HepG2 (cell line): ENCODE data around the gene ANTXR1. TPM values are rescaled to one million over a fixed set of nuclear protein-coding genes. Genes with fewer than 3 reads are reported as not detected.

ENCODE experiments used
- ARHGAP35 ChIP-seq: sonication (generic); formaldehyde crosslinking; IDR thresholded peaks from 2 replicates; pipeline ENCODE4 v1.9.0; 2022; ENCODE audit warnings: mild to moderate bottlenecking, inconsistent platforms, moderate library complexity, missing genetic modification reagents, borderline replicate concordance
- ATAD3A ChIP-seq: sonication (generic); formaldehyde crosslinking; IDR thresholded peaks from 2 replicates; pipeline ENCODE4 v1.4.0; 2020; ENCODE audit warnings: missing genetic modification reagents
- BCL6 ChIP-seq: IDR thresholded peaks from 2 replicates; pipeline ENCODE4 v1.6.1; 2016; ENCODE audit warnings: missing genetic modification reagents, missing compliant biosample characterization
- BHLHE40 ChIP-seq: IDR thresholded peaks from 2 replicates; pipeline ENCODE4 v1.6.1; 2011; ENCODE audit warnings: low read length, improper control_type of control experiment
- FOSL2 ChIP-seq: sonication (generic); formaldehyde crosslinking; IDR thresholded peaks from 2 replicates; pipeline ENCODE4 v1.4.0; 2020; ENCODE audit warnings: missing genetic modification reagents
- FOXJ3 ChIP-seq: sonication (generic); formaldehyde crosslinking; IDR thresholded peaks from 2 replicates; pipeline ENCODE4 v1.4.0; 2020; ENCODE audit warnings: missing genetic modification reagents, mild to moderate bottlenecking, borderline replicate concordance
- GFI1 ChIP-seq: sonication (generic); formaldehyde crosslinking; IDR thresholded peaks from 2 replicates; pipeline ENCODE4 v1.5.0; 2020; ENCODE audit warnings: missing genetic modification reagents, mild to moderate bottlenecking, borderline replicate concordance
- HNF4A ChIP-seq: sonication (generic); formaldehyde crosslinking; IDR thresholded peaks from 2 replicates; pipeline ENCODE4 v1.4.0; 2020; ENCODE audit warnings: missing genetic modification reagents
- HNRNPL ChIP-seq: fragments of 200-400 bp; formaldehyde crosslinking; IDR thresholded peaks from 2 replicates; pipeline ENCODE4 v1.6.1; 2017; ENCODE audit warnings: mild to moderate bottlenecking, low read depth, low read length
- KLF16 ChIP-seq, 2 experiments: sonication (generic) in 1 of 2; formaldehyde crosslinking in 1 of 2; IDR thresholded peaks; 2 replicates each; pipeline versions ENCODE4 v1.6.1 to v1.8.0; 2016 to 2023; ENCODE audit warnings: missing genetic modification reagents in 2 of 2, missing compliant biosample characterization in 1 of 2
- MAZ ChIP-seq, 2 experiments: sonication (generic) in 1 of 2; formaldehyde crosslinking in 1 of 2; IDR thresholded peaks; 2 replicates each; pipeline versions ENCODE4 v1.5.0 to v1.6.1; 2012 to 2020; ENCODE audit warnings: low read depth in 2 of 2, mild to moderate bottlenecking in 2 of 2, borderline replicate concordance in 1 of 2, improper control_type of control experiment in 1 of 2, low read length in 1 of 2, missing genetic modification reagents in 1 of 2, moderate library complexity in 1 of 2
- NFYB ChIP-seq: sonication (generic); formaldehyde crosslinking; IDR thresholded peaks from 2 replicates; pipeline ENCODE4 v1.4.0; 2020; ENCODE audit warnings: missing genetic modification reagents
- SMC3 ChIP-seq: IDR thresholded peaks from 2 replicates; pipeline ENCODE4 v1.6.1; 2011; ENCODE audit warnings: low read length, improper control_type of control experiment
- SOX6 ChIP-seq, 2 experiments: fragments of 450-650 bp in 1 of 2; sonication (generic) in 1 of 2; formaldehyde crosslinking in 1 of 2; IDR thresholded peaks; 2 replicates each; pipeline versions ENCODE4 v1.4.0 to v1.6.1; 2017 to 2020; ENCODE audit warnings: antibody characterized with exemption in 1 of 2, mild to moderate bottlenecking in 1 of 2, missing genetic modification reagents in 1 of 2
- TARDBP ChIP-seq: sonication (generic); formaldehyde crosslinking; IDR thresholded peaks from 2 replicates; pipeline ENCODE4 v1.8.0; 2022; ENCODE audit warnings: mild to moderate bottlenecking, missing genetic modification reagents
- ZFP36L1 ChIP-seq: sonication (generic); formaldehyde crosslinking; IDR thresholded peaks from 2 replicates; pipeline ENCODE4 v1.8.0; 2022; ENCODE audit warnings: mild to moderate bottlenecking, missing genetic modification reagents, moderate library complexity
- ZFX ChIP-seq: sonication (generic); formaldehyde crosslinking; IDR thresholded peaks from 2 replicates; pipeline ENCODE4 v1.4.0; 2020; ENCODE audit warnings: mild to moderate bottlenecking, low read depth, missing genetic modification reagents, moderate library complexity
- ZNF10 ChIP-seq: sonication (generic); formaldehyde crosslinking; IDR thresholded peaks from 2 replicates; pipeline ENCODE4 v1.4.0; 2020; ENCODE audit warnings: mild to moderate bottlenecking, low read depth, missing genetic modification reagents, borderline replicate concordance
- ZNF101 ChIP-seq: sonication (generic); formaldehyde crosslinking; IDR thresholded peaks from 2 replicates; pipeline ENCODE4 v1.4.0; 2020; ENCODE audit warnings: mild to moderate bottlenecking, low read depth, missing genetic modification reagents, borderline replicate concordance
- ZNF496 ChIP-seq: sonication (generic); formaldehyde crosslinking; IDR thresholded peaks from 2 replicates; pipeline ENCODE4 v1.8.1; 2023; ENCODE audit warnings: mild to moderate bottlenecking, moderate library complexity, missing genetic modification reagents; ENCODE audit not compliant: insufficient replicate concordance
- ZNF550 ChIP-seq: sonication (generic); formaldehyde crosslinking; IDR thresholded peaks from 2 replicates; pipeline ENCODE4 v1.4.0; 2020; ENCODE audit warnings: mild to moderate bottlenecking, missing genetic modification reagents, borderline replicate concordance
- ZNF598 ChIP-seq: sonication (generic); formaldehyde crosslinking; IDR thresholded peaks from 2 replicates; pipeline ENCODE4 v1.5.1; 2020; ENCODE audit warnings: mild to moderate bottlenecking, missing genetic modification reagents, borderline replicate concordance
- ZNF605 ChIP-seq: sonication (generic); formaldehyde crosslinking; IDR thresholded peaks from 2 replicates; pipeline ENCODE4 v1.8.0; 2022; ENCODE audit warnings: mild to moderate bottlenecking, missing genetic modification reagents
- ZNF709 ChIP-seq: sonication (generic); formaldehyde crosslinking; IDR thresholded peaks from 2 replicates; pipeline ENCODE4 v1.5.0; 2020; ENCODE audit warnings: mild to moderate bottlenecking, missing genetic modification reagents
- ZNF772 ChIP-seq: sonication (generic); formaldehyde crosslinking; IDR thresholded peaks from 2 replicates; pipeline ENCODE4 v1.5.0; 2020; ENCODE audit warnings: mild to moderate bottlenecking, missing genetic modification reagents
- ZSCAN21 ChIP-seq: sonication (generic); formaldehyde crosslinking; IDR thresholded peaks from 2 replicates; pipeline ENCODE4 v1.8.0; 2022; ENCODE audit warnings: mild to moderate bottlenecking, missing genetic modification reagents, moderate library complexity, borderline replicate concordance
- polyA plus RNA-seq, 8 experiments: library from polyadenylated mRNA; depleted of rRNA in 3 of 8; stranded (reverse) in 7 of 8; unstranded in 1 of 8; fragments of >200 nt; fragmentation: Illumina TruSeq in 4 of 8; extraction: Trizol in 4 of 8; gene quantifications; 2 replicates each; pipeline versions ENCODE4 v1.2.1 to v1.2.3, GENCODE V29; 2011 to 2016; ENCODE audit warnings: low read depth in 4 of 8, missing spikeins in 1 of 8, mixed read lengths in 1 of 8; ENCODE audit not compliant: insufficient read depth in 1 of 8
- total RNA-seq, 5 experiments: library from RNA; depleted of rRNA; stranded (reverse); fragments of >200 nt; fragmentation: Illumina TruSeq; extraction: Trizol; gene quantifications; 2 replicates each; pipeline ENCODE4 v1.2.3, GENCODE V29; 2016; ENCODE audit warnings: low read depth in 1 of 5
- TF ChIP-seq, protein P1 (sequence below), 2 experiments: sonication (generic) in 1 of 2; formaldehyde crosslinking in 1 of 2; IDR thresholded peaks; 2 replicates each; pipeline versions ENCODE4 v1.4.0 to v1.6.1; 2016 to 2020; ENCODE audit warnings: borderline replicate concordance in 1 of 2, low read depth in 1 of 2, mild to moderate bottlenecking in 1 of 2, missing genetic modification reagents in 1 of 2

The ANTXR1 gene
- total and polyA plus RNA-seq, 2 of the 13 experiments (the other 11 are each of a cell fraction or from before 2014, with no cell fraction given), result 4.5 to 12.7 TPM

DNA sequence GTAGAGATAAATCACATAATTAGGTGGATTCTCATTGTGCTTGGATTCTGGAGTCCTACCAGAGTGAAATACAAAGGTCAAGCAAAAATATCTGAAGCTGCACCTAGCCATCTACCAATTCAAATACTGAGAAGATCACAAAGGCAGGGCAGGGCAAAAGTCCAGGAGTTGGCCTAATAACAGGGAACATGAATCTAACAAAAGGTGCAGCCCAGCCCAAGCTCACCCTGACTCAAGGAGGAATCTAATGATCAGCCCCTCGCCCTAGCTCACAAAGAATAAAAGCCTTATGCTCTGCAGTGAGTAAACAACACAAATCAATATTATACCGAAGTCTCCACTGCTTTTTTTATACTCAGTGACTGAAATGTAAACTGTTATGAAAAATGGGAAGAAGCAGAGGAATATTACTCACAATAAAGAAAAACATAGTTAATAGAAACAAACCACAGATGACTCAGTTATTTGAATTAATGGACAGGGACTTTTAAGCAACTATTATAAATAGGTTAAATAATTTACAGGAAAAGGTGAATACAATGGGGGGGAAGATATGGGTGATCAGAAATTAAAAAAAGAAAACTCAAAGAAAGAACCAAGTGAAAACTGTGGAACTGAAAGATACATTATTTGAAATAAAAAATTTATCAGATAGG lies 49.5 kb downstream of the ANTXR1 start (continued):
- no peak for TF ChIP-seq ZNF598 (CRISPR knock-in tag)
- TF ChIP-seq FOSL2 (CRISPR knock-in tag), result peak; percentile 51
- no peak for TF ChIP-seq SOX6 (IDR thresholded peaks at IDR 0.05)
- TF ChIP-seq SOX6 (CRISPR knock-in tag; IDR thresholded peaks at IDR 0.05), result peak; percentile 89
- no peak for TF ChIP-seq ZNF605
- no peak for TF ChIP-seq ZFP36L1 (CRISPR knock-in tag)
- TF ChIP-seq ZNF10 (CRISPR knock-in tag), result no peak
- TF ChIP-seq ZFX (CRISPR knock-in tag), result no peak; the same call in 1 of the 2 replicates
- no peak for TF ChIP-seq NFYB (CRISPR knock-in tag)
- no peak for TF ChIP-seq ZNF496
- no peak for TF ChIP-seq BHLHE40
- peak; percentile 94 for TF ChIP-seq HNF4A
- TF ChIP-seq BCL6 (CRISPR knock-in tag), result peak; percentile 63
- TF ChIP-seq, protein P1, sequence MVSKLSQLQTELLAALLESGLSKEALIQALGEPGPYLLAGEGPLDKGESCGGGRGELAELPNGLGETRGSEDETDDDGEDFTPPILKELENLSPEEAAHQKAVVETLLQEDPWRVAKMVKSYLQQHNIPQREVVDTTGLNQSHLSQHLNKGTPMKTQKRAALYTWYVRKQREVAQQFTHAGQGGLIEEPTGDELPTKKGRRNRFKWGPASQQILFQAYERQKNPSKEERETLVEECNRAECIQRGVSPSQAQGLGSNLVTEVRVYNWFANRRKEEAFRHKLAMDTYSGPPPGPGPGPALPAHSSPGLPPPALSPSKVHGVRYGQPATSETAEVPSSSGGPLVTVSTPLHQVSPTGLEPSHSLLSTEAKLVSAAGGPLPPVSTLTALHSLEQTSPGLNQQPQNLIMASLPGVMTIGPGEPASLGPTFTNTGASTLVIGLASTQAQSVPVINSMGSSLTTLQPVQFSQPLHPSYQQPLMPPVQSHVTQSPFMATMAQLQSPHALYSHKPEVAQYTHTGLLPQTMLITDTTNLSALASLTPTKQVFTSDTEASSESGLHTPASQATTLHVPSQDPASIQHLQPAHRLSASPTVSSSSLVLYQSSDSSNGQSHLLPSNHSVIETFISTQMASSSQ (IDR thresholded peaks at IDR 0.05; ENCODE audit: low read depth), result no peak
- TF ChIP-seq, protein P1 (CRISPR knock-in tag; IDR thresholded peaks at IDR 0.05; ENCODE audit: borderline replicate concordance), result no peak
- no peak for TF ChIP-seq ZNF709 (CRISPR knock-in tag)
- TF ChIP-seq GFI1 (CRISPR knock-in tag), result peak; percentile 23; the same call in 1 of the 2 replicates
- TF ChIP-seq MAZ (IDR thresholded peaks at IDR 0.05; ENCODE audit: borderline replicate concordance, low read depth, low read length), result no peak
- TF ChIP-seq MAZ (CRISPR knock-in tag; IDR thresholded peaks at IDR 0.05; ENCODE audit: low read depth), result no peak
- TF ChIP-seq FOXJ3, result 0 out of 2 replicates have a peak, but pooled peaks have one; percentile 34
- TF ChIP-seq ZSCAN21 (CRISPR knock-in tag), result no peak
- no peak for TF ChIP-seq TARDBP (CRISPR knock-in tag)
- no peak for TF ChIP-seq ZNF101
- no peak for TF ChIP-seq SMC3
- no peak for TF ChIP-seq ZNF550 (CRISPR knock-in tag)
- TF ChIP-seq KLF16 (CRISPR knock-in tag; IDR thresholded peaks at IDR 0.05), result no peak
- no peak for TF ChIP-seq HNRNPL
- no peak for TF ChIP-seq ATAD3A (CRISPR knock-in tag)
- no peak for TF ChIP-seq ARHGAP35 (CRISPR knock-in tag)
- TF ChIP-seq ZNF772, result no peak
